GM15510 (cell line): ENCODE results near the gene USH2A.

Source experiments
- POLR2A ChIP-seq: IDR thresholded peaks from 3 replicates; pipeline ENCODE4 v1.6.1; 2011; ENCODE audit warnings: borderline replicate concordance; ENCODE audit not compliant: insufficient read length; ENCODE audit errors: extremely low read depth

The USH2A gene

DNA sequence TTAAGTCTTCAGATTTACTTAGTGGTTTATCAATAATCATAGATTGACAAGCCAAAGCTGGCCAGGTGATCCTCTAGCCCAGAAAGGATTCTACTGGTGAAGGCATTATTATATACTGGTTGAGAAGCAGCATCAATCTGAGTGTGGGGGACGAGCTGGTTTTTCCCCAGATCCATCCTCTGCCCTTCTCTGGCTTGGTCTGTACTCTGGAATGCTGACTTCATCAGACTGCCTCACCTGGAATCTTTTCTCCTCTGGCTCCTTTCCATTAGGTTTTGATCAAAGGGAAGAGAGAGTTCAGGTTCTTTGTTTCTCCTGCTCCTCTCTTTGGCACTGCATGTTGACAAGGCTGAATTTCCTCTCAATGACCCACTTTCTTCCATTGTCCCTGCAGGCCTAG, 762.2 kb downstream of the USH2A start:
- no peak for TF ChIP-seq POLR2A

DNA sequence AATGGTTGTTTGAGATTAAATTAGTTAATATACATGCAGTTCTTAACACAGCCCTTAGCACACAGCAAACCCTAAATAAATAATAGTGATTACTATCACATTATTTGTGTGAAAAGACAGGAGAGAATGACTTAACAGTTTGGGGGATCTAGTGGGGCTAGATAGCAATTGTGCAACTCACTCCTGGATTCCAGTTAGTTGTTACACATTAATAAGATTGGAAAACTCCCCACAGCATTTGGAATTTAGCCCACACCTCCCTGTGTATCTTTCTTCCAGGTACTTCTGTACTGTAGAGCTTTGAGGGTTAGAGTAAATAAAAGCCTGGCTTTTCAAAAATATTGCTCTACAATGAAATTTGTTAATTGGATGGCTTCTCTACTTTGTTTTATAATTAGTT, 763.0 kb downstream of the USH2A start:
- no peak for TF ChIP-seq POLR2A

DNA sequence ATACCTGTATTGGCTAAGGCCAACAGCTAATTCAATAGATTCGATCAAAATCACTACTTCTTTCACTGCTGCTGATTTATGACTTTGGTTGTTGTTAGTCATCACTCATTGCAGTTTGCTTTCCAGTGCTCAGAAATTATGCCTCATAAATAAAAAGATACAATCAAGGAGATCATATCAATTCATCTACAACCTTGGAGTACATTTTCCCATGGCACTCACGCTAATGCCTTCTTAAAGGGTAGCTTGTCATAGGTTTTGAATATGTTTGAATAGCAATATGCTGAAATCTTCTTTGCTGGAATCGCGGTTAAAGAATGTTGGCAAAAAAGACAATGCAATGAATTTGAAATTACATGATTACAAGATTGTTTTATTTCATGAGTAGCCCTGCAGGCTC, 766.2 kb downstream of the USH2A start:
- TF ChIP-seq POLR2A = no peak

DNA sequence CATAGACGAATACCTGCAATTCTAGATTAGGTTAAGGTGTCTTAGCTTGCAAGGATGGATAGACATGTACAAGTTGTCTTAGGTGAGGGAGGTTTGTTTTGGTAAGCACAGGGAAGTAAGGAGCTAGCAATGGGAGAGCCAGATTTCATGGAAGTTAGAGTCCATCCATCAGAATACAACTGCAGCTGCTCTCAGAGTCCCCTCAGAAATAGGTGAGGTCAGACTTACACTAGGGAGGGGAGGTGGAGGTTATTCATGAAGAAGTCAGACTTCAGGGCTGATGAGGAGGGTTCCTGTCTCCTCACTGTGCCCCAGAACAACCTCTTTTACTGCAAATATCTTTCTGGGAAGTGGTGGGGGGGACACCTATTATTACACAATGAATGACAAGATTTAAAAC, 770.9 kb downstream of the USH2A start:
- no peak for TF ChIP-seq POLR2A

DNA sequence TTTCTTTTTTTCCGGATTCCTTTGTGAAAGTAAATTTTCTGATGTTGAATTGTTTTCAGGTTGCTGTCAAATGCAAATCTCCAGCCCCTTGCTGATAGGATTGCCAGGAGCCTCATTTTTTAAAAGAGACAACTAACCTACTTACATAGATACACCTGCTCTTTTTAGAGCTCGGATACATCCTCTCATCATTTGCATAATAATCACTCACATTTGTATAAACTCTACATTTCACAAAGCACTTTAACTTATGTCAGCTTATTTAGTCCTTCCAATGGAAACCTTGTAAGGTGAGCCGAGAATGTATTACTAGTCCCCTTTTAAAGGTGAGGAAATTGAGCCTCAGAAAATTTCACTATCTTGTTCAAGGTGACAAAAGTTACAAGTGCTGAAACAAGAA, 771.4 kb downstream of the USH2A start:
- TF ChIP-seq POLR2A = no peak

DNA sequence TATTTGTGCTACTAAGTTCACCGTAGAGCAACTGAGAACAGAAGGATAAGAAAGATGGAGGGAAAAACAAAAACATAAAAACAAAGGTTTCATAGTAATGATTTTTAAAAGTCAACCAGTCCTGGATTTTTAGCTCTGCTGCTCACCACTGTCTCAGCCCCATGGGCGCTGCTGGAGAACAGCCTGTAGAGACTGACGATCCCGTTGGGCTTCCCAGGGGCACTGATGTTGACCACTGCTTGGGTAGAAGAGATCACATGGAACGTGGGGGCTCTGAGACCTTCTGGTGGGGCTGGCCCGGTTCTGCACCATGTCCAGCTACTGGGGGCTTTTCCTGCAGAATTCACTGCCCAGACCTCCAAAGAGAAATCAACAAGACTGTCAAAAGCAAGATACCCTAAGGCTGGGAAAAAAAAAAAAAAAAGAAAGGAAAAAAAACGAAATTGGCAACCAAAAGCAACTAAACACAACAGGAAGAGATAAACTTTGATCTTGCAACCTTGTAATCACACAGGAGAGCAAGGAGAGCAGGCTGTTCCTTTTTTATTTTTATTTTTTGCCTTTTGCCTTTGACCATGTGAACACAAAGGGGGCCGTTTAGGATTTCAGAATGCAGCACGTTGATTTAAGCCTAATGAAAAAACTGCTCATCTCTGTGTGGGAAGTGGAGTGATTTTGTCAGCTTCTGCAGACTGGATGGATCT, 772.6 kb downstream of the USH2A start:
- TF ChIP-seq POLR2A = no peak

DNA sequence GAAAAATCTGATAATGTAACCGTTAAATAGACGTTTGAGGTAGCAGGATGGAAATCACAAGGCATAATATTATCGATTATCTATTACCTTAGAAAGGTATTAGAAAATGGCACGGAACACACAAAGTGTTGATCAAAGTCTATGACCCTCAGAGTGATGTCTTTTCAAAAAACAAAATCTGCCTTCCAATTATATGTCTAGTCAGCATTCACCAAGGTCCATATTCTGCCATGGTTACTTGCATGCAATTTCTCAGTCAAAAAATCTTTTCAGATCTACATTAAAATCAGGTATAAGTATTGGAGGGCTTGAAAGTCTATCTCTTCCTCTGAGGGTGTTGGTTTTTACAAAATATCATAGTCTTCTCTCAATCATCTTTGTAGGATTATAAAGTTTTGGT, 774.3 kb downstream of the USH2A start:
- no peak for TF ChIP-seq POLR2A

DNA sequence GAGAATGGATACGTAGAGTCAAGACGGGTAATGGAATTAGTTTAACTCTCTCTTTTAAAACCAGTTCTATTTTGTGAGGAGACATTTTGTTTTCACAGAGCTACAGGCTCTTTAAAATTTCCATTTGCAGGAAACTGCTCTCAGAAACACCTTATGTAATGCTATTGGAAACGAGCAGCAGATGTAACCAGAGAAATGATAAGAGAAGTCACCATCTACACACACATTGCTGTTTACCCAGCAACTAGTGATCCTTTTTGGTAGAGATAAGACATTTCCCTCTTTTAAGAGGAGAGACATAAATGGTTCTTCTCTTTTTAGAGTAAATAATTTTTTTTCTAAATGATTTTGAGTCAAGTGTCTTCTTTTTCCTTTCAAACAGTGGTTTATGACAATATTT, 775.5 kb downstream of the USH2A start:
- no peak for TF ChIP-seq POLR2A

DNA sequence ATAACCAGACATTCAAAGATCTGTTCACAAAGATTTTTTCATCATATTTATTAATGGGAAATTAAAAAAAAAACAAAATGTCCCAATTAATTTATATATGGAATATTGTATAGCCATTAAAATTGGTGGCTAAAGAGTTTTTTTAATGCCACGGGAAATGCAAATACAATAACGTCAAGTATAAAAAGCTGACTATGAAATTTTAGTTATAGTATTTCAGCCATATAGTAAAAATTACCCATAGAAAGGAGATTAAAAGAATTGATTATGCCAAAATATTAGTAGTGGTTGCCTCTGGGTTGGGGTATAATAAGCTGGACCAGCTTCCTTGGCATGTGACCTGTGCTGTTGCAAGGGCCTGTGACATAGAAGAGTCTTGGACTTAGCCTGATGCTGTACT, 777.4 kb downstream of the USH2A start:
- no peak for TF ChIP-seq POLR2A

DNA sequence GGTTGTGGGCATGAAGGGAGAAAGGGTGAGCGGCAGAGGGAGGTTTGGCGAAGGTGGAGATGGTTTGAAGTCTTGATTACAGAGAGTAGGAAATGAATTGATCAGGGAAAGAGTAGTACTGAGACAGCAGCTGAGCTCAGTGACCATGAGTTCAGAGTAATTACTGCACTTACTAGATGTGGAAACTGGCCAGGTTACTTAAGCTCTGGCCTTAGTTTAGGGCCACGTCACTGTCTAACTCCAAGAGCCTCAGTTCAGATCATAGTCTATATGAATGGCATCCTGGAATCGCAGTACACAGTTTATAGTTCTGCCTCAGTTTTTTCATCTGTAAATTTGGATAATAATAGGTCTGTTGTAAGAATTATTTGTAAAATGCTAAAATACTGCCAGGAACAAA, 778.1 kb downstream of the USH2A start:
- TF ChIP-seq POLR2A = no peak

DNA sequence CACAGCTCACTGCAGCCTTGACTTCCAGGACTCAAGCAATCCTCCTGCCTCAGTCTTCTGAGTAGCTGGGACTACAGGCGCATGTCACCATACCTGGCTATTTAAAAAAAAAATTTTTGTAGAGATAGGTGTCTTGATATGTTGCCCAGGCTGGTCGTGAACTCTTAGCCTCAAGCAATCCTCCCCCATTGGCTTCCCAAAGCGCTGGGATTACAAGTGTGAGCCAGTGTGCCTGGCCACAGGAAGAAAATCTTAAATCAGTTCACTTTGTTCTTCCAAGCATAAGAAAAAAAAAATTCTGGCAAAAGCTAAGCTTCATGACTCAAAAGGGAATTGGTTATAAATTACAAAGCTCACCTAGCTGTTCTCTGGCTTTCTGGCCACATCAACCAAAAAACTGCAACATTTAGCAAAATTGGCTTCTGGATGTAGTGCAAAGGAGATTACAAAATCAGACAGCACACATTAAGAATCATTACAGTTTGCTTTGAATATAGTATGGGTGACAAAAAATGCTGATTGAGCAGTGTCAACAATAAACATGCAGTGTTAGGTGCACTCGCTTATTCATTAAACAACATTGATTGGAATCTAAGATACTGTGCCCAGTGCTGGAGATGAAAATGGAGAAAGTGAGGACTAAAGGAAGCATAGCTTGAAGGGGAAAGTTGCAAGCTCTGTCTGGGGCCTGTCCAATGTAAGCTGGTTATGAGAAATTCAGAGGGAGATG, 779.5 kb downstream of the USH2A start:
- TF ChIP-seq POLR2A = no peak

DNA sequence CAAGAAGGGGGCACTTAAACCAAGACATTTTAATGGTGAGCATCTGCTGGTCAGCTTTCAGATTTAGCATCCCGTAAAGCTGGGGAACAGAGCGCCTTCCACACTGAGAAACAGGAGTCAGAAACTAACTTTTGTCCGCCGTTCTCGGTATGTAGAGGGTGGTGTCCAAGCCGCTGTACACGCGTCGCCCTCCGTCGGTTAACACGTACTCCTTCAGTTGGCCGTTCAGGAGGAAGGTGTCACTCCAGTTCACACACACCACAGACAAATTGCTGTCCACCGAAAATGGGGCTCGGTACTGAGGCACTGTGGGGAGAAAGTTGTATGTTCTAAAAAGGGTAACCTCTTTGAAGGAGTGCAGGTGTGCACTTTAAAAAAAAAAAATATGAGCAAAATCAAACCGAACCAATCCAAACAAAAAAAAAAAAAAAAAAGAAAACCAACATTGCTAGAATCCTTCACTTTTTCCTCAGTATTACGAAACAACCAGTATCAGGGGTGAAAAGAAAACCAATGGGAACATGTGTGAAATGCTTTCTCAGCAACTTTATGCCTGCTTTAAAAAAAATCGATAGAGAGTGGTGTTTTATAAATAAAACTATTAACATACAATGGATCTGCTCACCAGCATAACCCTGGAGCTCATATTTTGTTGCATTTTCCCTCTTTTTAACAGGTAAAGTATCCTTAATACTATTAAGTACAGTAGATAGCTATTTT, 782.7 kb downstream of the USH2A start:
- no peak for TF ChIP-seq POLR2A

DNA sequence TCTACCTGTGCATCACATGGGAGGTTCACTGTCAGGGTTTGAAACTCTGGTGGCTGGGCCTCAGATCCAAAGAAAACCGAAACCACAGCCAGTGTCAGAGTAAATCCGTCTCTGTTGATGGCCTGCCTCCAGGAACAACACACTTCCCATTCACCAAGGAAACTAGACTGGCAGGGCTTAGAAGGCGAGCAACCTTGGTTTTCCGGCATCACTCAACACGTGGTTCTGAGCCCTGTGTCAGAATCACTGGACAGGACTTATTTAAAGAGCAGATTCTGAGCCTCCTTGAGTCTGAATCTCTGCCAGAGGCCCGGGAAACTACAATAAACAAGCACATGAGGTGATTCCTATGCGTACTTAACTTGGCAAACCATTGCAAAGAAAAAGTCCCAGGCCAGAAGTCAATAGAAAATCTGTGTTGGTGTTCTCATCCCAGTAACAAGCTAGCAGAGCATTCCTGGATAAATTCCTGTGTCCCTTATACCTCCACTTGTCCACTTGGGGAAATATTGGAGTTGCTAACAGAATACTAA, 786.1 kb downstream of the USH2A start:
- TF ChIP-seq POLR2A = no peak

DNA sequence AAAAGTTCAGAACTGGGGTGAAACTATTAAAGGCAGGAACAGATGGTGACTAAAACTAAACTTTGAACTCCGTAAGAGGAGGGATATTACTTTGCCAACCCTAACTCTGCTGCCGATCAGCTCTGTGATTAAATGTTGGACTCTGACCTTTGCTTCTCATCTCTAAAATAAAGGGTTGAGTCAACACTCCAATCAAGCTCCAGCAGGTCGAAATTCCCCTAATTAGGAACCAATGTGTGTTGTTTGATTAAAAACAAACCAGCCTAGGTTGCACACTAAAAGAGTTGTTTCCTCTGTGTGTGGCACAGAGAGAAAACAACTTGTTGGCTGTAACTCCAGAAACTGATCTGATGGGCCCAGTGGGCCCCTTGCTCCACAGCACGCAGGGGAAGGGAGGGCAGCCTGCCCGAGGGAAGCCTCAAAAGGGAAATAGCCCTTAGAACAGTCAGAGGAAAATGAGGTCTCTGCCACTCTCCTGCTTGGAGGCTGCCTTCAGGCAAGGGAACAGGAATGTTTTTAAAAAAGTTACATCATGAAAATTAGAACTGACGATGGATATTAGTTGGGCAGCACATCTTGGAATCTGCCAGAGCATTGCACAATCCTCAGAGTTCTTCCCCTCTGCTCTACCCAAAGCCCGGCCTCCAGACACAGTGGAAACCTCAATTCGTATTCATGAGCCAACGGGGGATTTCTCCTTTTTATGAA, 786.8 kb downstream of the USH2A start:
- no peak for TF ChIP-seq POLR2A

DNA sequence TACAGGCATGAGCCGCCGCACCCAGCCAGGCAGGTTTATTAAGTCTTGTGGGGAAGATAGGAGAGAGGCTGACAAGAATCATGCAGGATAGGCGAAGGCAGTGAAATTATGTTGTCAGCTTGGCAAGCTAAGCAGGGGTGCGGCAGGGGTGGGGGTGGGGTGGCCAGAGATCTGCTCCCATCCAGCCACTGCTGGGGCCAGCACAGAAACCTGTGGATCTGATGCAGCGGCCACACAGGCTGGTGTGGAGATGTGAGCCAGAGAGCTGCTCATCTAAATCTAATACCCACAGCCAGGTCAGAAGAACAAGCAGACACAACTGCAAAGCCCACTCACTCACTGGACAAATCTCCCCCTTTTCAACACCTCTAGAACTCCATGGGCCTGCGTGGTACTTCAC, 787.4 kb downstream of the USH2A start:
- no peak for TF ChIP-seq POLR2A
